Measurements from ENCODE around the gene INPP4B.

The INPP4B gene

DNA sequence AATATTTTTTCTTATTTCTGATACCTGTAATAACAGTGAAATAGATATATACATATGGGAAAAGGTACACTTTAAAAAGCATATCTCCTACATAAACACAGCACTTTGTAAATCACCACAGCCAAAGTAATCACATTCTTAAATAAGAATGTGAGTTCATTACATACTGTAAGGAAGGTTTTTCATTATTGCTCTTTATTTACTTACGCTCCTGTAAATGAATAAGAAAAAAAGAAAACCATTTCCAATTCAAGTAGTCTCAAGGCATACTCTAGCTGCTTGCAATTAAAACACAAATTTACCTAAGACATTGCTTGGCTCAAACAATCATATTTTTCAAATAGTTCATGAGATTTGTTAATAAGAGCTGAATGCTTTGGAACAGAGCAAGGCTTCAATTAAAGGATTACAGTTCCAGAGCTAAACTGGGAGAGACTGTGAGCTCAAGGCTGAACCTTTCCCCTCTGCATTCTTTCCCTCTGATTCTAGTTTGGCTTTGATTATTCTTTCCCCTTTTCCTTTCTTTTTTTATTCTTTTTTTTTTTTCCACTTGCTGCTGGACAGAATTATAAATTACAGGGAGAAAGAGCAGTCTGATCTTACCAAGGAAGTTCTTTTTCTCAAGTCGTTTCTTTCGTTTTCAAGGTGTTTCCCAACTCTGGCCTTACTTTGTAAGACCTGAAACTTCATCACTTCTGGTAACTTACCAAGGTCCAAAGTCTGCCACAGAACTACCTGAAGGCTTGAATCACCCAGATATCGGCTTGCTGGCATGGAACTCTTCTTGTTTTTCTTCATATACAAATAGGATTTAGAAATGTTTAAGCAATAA is 278.3 kb downstream of the INPP4B start:
- DNase-seq = no peak

- peak; percentile 64 for DNase-seq
Observed at GRCh38 chr4:142567199-142567598, 278.9 kb downstream of the INPP4B start.

- no peak for DNase-seq
Observed at GRCh38 chr4:142566777-142567176, 279.3 kb downstream of the INPP4B start.

DNA sequence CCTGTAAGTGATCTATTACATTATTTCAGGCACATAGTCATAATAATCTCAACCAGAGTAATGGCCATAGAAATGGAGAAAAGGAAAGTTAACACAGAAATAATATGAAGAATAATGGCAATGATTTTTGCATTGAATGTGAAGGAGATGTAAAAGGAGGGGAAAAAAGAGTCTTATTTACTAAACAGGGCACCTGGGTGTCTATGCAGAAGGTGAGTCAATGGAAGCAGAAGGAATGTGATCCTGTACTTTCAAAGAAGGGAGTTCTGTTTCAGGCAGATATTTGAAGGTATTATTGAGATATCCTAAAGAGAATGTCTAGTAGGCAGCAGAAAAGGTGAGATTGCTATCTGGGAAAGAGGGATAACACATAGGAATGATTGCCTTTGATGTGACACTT is 279.9 kb downstream of the INPP4B start:
- no peak for DNase-seq

DNA sequence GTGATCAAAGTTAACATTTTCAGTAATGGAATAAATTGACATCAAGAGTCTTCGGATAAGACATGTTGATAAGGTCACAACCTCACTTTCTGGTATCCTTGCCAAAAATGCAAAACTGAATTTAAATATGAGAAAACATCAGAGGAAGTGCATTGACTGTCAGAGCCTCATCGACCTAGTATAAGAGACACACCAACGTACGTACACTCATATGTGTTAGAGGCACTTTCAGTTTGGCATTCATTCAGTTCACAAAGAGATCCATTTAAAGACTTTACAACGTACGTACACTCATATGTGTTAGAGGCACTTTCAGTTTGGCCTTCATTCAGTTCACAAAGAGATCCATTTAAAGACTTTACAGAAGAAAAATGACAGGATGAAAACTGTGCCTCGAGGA is 280.3 kb downstream of the INPP4B start:
- no peak for DNase-seq

GRCh38 chr4:142563682-142564291 is 282.3 kb downstream of the INPP4B start:
- no peak for DNase-seq

DNA sequence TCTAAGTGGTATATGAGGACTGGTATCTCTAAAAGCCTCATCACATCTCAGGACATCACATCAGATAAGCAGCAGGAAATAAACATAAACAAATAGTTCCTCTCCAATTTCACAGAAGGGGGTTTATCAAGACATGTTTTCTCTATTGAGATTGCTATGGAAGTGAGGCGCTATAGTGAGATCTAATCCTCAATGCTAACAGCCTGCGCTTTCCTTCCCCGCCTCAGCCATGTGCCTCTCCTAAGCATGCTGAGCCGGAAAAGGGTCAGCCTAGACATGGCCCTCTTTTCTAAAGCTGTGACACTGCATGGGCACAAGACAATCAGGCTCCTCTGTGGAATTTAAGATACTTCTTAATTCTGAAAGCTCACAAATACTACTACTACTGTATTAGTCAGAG is 286.1 kb downstream of the INPP4B start:
- no peak for DNase-seq

- DNase-seq = no peak
Observed at GRCh38 chr4:142558851-142559250, 287.2 kb downstream of the INPP4B start.

DNA sequence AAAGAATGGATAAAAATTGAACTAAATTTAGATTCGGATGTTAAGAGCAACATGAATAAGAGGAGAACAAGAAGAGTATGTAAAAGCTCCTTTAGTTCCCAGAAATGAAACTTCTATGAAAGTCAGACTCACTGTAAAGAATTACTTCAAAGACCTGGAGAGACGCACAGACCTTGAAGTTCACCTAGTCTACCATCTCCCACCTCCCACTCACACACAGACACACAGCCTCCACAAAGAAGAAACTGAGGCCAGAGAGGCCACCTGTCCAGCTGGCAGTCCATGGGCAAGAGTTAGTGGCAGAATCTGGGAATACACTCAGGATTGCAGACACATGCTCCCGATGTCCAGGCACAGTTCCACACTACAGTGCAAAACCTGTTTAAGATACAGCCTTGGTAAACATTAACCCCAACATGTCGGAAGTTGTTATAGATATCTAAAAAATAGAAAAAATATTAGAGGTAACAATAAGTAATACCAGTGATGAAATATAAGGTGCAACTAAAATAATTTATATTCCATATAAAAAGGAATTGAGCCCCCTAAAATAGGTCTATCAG is 288.8 kb downstream of the INPP4B start:
- no peak for DNase-seq

DNA sequence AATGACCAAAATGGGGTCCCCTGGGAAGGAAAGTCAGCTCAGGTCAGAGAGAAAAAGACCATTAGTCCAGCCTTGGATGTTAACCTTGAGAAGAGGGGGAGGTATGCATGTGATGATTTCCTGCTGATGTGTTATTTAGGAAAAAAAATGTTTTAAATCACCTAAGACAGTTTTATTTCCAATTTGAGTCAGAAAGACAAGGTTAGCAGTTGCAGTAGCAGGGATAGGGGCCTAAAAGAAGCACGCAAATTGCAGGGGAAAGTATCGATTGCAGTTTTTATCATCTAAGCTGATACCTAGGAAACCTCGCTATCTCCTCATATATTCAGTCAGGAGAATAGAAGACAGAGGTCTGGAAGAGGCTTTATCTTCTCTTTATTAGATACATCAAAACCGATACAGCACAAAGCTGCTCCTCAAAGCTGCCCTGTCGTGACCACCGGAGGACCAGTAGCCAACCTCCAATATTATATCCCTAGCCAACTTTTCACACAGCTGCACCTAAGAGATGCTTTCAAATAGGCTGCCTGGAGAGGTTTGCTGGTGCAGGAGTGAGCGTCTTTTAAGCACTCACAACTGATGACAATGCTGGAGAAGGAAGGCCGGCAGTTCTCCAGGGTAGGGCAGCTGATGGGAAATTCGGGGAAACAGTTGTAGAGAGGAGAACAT is 289.4 kb downstream of the INPP4B start:
- DNase-seq = no peak

GRCh38 chr4:142556048-142556447 is 290.1 kb downstream of the INPP4B start:
- no peak for DNase-seq

DNA sequence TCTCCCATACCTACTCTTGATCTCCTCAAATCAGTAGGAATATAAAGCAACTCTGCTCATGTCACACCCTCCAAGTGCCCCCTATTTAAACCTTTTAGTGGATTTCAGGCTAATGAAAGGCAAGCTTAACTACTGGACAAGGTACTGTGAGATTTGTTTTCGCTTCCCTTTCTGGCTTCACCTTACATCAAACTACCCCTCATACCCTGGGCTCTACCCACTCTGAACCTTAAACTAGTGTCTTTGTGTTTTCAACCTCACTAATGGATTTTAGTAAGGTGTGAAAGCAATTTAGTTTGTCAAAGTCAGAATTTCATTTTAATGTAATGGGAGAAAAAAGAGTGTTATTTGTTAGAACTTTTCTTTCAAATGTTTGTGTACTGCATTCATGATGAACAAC is 291.7 kb downstream of the INPP4B start:
- DNase-seq = no peak

GRCh38 chr4:142551517-142552305 is 294.4 kb downstream of the INPP4B start:
- DNase-seq = no peak

DNA sequence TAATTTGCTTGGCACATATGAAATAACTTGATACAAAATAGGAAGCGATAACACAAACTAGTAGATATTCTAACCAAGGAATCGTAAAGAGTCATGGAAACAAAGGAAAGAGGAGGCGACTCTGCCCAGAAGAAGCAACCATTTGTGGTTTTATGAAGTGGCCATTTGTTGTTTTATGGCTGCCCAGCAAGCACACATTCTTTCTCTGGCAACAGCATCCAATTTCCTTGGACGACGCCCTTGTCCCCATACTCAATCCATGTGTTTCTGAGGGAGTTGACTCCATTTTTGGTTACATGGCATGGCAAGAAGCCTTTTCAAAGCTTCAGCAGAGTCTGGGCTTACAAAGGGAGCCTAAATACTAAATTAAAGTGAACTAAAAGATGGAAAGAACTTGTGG is 295.1 kb downstream of the INPP4B start:
- no peak for DNase-seq

- DNase-seq = no peak
Observed at GRCh38 chr4:142549726-142550463, 296.2 kb downstream of the INPP4B start.

- DNase-seq = no peak
Observed at GRCh38 chr4:142549248-142549647, 296.9 kb downstream of the INPP4B start.

DNA sequence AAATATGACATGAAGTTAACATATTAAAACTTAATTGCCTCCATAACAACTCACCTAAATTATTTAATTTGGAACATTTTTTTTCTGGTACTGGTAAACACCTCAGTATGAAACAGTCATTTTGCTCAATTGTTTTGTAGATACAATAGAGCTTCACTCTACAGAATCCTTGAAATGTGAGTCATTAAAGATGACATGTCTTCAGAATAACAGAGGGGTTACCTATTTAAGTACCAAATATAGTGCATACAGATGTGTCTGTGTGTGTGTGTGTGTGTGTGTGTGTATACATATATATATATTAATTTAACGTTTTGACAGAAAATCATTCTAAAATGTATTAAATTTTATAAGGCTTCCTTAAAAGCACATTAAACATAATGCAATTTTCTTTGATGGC is 297.6 kb downstream of the INPP4B start:
- no peak for DNase-seq

DNA sequence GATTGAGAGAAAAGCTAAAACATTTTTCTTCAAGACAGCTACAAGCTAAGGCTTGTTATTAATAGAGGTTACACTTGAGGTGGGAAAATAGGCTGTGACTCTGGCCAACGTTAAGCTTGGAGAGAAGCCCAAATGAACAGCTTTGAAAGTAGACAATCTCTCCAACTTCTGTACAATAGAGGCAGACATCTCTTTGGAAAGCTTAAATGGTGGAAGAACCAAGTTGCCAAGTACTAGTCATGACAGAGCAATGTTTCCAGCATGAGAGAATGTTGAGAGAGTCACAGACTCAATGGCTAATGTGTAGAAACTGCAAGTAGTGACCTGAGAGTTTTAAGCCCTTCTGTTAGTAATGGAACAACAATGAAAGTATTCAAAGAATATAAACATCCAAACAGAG is 298.1 kb downstream of the INPP4B start:
- DNase-seq = no peak

- no peak for DNase-seq
Observed at GRCh38 chr4:142544594-142544993, 301.5 kb downstream of the INPP4B start.

GRCh38 chr4:142544039-142544438 is 302.1 kb downstream of the INPP4B start:
- DNase-seq = no peak

- DNase-seq = no peak
Observed at GRCh38 chr4:142540483-142540804, 305.7 kb downstream of the INPP4B start.

DNA sequence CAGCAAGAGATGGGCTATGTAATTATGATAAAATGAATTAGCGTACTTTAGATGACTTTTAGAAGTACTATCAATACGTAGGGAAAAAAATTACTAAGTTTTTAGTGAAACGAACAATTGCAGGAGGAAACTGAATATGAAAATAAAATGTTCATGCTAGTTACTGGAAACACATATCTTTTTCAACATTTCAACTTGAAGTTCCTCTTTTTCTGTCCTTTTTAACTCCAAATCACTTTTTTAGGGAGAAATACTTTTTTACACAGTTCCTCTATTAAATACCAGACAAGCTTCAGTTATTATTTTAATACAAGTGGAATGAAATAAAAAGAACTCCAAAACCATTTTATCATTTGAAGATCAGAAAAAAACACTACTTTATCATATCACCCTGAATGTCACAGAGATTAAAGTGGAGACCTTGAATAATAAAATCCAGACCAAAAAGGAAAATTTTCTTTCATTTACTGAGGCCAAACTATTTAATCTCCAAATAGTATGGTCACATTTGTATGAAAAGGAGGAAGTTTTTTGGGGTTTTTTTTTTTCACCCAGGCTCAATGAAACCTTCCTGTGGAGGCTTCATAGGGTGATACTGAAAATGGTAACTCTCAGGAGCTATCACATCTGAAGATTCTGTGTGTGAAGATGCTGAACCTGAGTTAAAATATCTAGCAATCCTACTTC is 306.2 kb downstream of the INPP4B start:
- no peak for DNase-seq

All from activated naive CD4-positive, alpha-beta T cell treated with Interleukin-2 at 50 U/mL for 16 hours (primary cell).